Right ventricle myocardium superior (tissue), 1 donor: ENCODE measurements around the gene NUDT1. TPM values are rescaled to one million over a fixed set of nuclear protein-coding genes. Genes with fewer than 3 reads are reported as not detected.
A peak's percentile ranks its signal among the peaks of the same experiment; 100 is the strongest.

Experiments used
- ATAC-seq: fragments of 200-7000 bp; cut with Tn5 transposase; one replicate; pipeline ENCODE4 v1.9.1; 2020; ENCODE audit warnings: mild to moderate bottlenecking; ENCODE audit not compliant: poor library complexity
- DNase-seq: peaks from one replicate; pipeline ENCODE4 v3.0.0-alpha.2; 2020
- intact Hi-C: fragments of 100-400 bp; cut with DNase I; formaldehyde crosslinking; loops from one replicate; pipeline ENCODE4 v1.11.2; 2022
- total RNA-seq: library from RNA; stranded (reverse); fragmentation: NEBNext Ultra II Directional; extraction: Animal tissue kit (Norgen Biotek cat#: 25700); gene quantifications from one replicate; pipeline ENCODE4 v1.2.1, GENCODE V29; 2021
- donor health status: DM: no; HTN: yes; CAD: no; lungs with severe emphysema.

NUDT1 gene
- total RNA-seq, 1 donor from 2014 or later, result 10.6 TPM

DNA sequence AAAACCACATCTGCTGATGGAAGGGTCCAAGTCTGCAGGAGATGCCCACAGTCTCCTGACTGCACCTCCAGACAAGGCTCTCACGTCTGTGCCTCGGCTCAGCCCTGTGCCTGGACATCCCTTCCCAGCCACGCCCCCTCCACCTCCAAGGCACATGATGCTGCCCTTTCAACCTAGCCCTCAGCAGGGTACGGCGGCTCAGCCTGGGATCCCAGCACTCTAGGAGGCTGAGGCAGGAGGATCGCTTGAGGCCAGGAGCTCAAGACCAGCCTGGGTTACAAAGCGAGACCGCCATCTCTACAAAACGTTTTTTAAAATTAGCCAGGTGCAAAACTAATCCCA lies 23.6 kb upstream of the NUDT1 start:
- no peak for DNase-seq
- intact Hi-C loops, result no loop called here

DNA sequence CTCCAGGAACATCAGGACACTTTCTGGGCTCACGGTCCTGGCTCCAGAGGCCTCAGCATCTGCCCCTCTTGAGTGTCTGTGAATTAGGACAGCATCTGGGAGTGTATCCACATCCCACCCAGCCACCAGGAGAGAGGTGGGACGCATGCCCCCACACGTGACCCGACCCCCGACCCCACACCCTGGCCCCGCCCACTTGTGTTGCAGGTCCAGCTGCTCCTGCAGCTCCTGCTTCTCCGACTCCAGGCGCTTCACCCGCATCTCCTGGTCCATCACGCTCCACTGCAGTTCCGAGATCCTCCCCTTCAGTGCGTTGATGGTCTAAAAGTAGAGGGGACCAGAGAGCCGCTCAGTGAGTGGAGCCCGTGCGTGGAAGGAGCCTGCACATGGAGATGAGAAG lies 22.9 kb upstream of the NUDT1 start:
- ATAC-seq, result no peak
- no peak for DNase-seq
- intact Hi-C loops, result no loop called here

More for the DNA sequence above, 23.6 kb upstream of the NUDT1 start:
- ATAC-seq, result no peak

- intact Hi-C loops, result no loop called here
- no peak for ATAC-seq
- no peak for DNase-seq
Measured at GRCh38 chr7:2219606-2220005, 22.4 kb upstream of the NUDT1 start.

GRCh38 chr7:2220030-2220429 lies 22.0 kb upstream of the NUDT1 start:
- no peak for DNase-seq
- intact Hi-C loops, result no loop called here
- no peak for ATAC-seq

DNA sequence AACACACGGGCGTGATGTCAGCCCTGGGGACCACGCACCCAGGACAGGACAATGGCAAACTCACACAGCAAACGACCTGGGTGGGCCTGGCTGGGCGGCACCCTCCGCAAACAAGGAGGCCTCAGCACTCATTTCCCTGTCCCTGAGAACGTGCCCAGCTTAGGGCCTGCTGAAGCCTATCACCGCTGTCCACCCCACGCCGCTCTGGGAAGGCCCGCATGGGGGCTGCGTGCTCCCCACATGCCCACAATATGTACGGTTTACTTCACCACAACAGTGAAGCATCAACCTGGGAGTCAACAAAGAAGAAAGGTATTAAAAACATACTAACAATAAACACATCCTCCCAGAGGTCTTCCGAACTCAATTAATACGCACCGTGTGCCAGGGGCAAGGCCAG lies 21.5 kb upstream of the NUDT1 start:
- ATAC-seq, result no peak
- DNase-seq, result no peak
- intact Hi-C loops, result no loop called here

GRCh38 chr7:2220954-2221353 lies 21.1 kb upstream of the NUDT1 start:
- ATAC-seq (no peak), DNase-seq (no peak)
- intact Hi-C loops, result no loop called here

DNA sequence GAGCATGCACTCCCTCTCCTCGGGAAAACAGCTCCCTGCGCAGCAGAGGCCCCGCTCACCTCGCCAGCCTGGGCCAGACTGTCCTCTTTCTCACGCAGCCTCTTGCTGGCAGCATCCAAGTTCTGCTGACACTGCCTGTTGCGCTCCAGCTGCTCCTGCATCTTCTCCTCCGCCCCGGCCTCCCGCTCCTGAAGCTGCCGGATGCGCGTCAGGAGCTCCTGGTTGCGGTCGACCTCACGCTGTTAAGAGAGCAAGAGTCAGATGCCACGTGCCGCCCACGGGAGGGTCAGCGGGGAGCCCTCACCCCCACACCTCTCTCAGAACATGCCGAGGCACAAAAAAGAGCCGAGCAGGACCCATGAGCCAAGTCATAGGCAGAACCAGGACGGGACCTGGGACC lies 19.5 kb upstream of the NUDT1 start:
- ATAC-seq (no peak), DNase-seq (no peak)
- intact Hi-C loops, result no loop called here

DNA sequence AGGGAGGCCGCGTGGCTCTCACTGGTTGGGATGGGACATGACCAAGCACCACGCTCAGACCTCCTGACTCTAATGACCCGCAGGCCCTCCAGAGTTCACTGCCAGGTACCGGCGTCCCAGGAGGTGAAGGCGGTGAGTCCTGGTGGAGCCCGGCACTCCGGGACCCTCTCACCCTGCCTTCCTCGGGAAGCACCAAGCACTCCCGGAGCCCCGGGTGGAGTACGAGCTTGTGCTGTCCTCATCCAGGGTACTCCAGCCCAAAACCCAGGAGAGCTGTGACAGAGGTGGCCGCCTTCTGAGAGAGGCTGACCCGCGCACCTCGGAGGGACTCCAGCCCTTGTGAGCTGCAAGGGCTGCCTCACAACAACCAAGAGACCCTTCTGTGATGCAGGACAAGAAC lies 18.7 kb upstream of the NUDT1 start:
- no peak for ATAC-seq
- intact Hi-C loops, result no loop called here
- no peak for DNase-seq

- peak; percentile 8 for ATAC-seq
- no peak for DNase-seq
- intact Hi-C loops, result no loop called here
Measured at GRCh38 chr7:2224491-2224928, 17.5 kb upstream of the NUDT1 start.

DNA sequence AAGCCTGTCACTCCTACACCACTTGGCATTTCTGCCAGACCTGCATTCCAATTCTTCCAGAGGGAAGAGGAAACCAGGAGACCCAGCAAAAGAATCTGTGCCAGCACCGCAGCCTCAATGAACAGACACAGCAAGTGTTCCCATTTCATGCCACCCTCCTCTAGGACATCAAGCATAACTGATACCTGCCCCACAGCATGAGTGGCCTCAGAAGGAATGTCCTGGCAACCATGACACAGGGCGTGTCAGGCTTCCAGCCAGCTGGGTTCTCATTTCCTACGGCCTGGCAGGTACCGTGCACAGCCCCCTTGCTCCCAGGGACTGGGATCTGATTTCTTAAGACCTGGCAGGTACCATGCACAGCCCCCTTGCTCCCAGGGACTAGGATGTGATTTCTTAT lies 17.1 kb upstream of the NUDT1 start:
- intact Hi-C loops, result no loop called here
- peak; percentile 84 for ATAC-seq
- no peak for DNase-seq

DNA sequence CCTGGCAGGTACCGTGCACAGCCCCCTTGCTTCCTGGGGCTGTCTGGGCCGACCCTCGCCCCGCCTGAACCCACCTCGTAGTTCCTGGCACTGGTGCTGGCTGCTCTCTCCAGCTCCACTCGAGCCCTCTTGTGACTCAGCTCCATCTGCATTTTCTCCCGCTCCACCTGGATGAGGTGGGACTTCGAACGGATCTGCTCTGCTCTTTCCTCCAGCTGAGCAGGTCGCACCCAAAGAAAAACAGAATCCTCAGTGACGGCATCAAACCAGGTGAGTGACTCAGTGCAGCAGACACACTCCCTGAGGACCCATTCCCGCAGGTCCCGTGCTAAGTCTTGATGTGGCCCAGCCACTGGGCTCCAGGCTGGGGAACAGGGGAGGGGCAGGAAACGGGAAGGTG lies 16.7 kb upstream of the NUDT1 start:
- intact Hi-C loops, result no loop called here
- DNase-seq, result no peak
- peak; percentile 38 for ATAC-seq

- ATAC-seq (no peak), DNase-seq (no peak)
- intact Hi-C loops, result no loop called here
Measured at GRCh38 chr7:2225830-2226229, 16.2 kb upstream of the NUDT1 start.

DNA sequence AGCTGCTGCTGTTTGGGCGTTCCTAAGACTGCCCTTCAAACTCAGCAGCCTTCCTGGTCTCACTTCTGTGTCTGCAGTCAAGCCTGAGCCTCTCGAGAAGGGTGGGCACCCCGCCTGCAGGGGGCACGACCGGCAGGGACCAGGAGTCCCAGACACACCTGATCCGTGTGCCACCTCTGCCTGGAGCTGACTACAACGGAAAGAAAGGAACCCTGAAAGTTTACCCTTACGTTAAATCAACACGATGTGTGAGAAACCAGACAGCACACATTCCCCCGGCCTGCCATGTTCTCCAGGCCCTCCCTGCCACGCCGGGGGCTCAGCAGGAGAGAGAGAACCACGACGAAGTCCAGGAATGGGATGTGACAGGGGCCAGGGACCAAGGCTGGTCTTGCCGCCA lies 14.3 kb upstream of the NUDT1 start:
- DNase-seq, result no peak

GRCh38 chr7:2228921-2229320 lies 13.1 kb upstream of the NUDT1 start:
- ATAC-seq (no peak), DNase-seq (no peak)
- intact Hi-C loops, result no loop called here

More for the DNA sequence above, 14.3 kb upstream of the NUDT1 start:
- intact Hi-C loops, result no loop called here
- no peak for ATAC-seq

- intact Hi-C loops, result no loop called here
- ATAC-seq (no peak), DNase-seq (no peak)
Measured at GRCh38 chr7:2229467-2229866, 12.6 kb upstream of the NUDT1 start.

- no peak for DNase-seq
- ATAC-seq, result no peak
- intact Hi-C loops, result loop anchor here (5.0 kb wide), 1 partner anchor 82 kb away; the partner anchor contains the start of gene SNX8
Measured at GRCh38 chr7:2230226-2230625, 11.8 kb upstream of the NUDT1 start.

- DNase-seq (no peak), ATAC-seq (no peak)
- intact Hi-C loops, result loop anchor here (5.0 kb wide), 1 partner anchor 81 kb away; the partner anchor contains the start of gene SNX8
Measured at GRCh38 chr7:2230882-2231281, 11.1 kb upstream of the NUDT1 start.

DNA sequence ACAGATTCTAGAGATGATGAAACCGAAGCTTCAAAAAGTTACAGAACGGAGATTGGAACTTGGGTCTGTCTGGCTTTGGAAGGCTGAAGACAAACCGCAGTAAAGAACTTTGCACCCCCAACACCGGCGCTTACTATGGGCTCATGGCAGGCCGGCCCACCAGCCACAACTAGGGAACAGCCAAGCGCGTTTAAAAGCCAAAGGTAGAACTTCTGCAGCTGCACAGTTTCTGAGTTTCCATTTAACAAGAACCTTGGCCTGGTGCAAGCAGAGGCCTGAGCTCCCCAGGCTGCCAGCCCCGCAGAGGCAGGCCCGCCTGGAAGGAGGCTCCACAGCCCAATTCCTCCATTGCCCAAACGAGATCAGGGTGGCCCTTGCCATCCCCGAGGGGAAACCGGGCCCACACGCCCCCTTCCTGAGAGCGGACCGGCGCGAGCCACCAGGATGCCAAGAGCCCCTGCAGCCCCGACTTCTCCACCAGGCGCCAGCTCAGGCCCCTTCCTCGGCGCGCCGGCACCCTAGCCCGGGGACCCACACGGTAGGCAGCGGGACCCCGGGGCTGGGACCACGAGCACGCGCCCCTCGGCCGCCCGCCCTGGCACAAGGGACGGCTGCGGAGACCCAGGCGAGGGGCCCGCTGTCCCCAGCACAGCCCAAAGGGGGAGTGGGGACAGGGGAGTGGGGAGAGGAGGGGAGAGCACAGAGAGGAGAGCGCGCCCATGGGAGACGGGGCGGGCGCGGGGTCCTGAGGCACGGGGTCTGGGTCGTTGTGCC lies 9.8 kb upstream of the NUDT1 start:
- intact Hi-C loops, result loop anchor here (5.0 kb wide), 1 partner anchor 80 kb away; the partner anchor contains the start of gene SNX8
- ATAC-seq, result peak; percentile 44
- no peak for DNase-seq

DNA sequence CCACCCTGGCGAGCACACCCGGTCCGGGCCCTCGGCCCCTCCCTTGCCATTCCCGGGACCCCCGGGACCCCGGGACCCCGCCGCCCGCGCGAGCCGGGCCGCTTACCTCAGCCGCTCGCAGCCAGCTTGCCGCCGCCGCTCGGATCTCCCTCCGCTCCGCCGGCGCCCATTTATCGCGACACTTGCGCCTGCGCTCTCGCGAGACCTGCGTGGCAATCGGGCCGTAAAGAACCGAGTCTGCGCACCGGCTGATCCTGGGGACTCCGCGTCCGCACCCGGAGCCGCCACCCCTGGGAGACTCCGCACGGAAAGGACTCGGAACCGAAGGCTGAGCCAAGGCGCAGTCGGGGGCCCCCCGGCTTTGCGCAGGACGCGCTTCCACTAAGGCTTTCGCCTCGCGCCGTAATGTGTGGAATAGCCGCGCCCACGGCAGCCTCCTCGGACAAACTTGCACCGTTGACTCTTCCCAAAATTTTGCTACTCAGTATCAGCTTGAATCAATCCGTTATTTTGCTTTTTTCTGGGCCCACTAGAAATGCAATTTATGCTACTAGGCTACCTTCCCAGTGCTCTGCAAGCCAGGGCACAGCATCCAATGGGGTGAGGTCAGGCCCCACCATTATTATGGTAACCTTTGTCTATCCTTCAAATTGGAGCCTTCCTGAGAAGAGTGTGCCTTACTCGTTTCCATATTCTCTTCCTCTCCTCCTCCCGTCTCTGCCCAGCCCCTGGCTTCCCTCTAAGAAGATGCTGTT lies 9.1 kb upstream of the NUDT1 start, which contains the start of gene MAD1L1:
MAD1L1 (minus strand) TSS at position 180 of the 755 bp plus-strand sequence. CDS start 2,812 bp downstream, outside the sequence.
- intact Hi-C loops, result loop anchor here (5.0 kb wide), 1 partner anchor 79 kb away; the partner anchor contains the start of gene SNX8
- ATAC-seq, result peak; percentile 97
- peak; percentile 94 for DNase-seq

GRCh38 chr7:2233926-2234325 lies 8.1 kb upstream of the NUDT1 start:
- DNase-seq (no peak), ATAC-seq (no peak)
- intact Hi-C loops, result loop anchor here (5.0 kb wide), 1 partner anchor 78 kb away; the partner anchor contains the start of gene SNX8
